Measurements from ENCODE around the gene HOXB5. TPM values are rescaled to one million over a fixed set of nuclear protein-coding genes. Genes with fewer than 3 reads are reported as not detected.

The HOXB5 gene
- total RNA-seq, 1 experiment from 2014 or later, result not detected

DNA sequence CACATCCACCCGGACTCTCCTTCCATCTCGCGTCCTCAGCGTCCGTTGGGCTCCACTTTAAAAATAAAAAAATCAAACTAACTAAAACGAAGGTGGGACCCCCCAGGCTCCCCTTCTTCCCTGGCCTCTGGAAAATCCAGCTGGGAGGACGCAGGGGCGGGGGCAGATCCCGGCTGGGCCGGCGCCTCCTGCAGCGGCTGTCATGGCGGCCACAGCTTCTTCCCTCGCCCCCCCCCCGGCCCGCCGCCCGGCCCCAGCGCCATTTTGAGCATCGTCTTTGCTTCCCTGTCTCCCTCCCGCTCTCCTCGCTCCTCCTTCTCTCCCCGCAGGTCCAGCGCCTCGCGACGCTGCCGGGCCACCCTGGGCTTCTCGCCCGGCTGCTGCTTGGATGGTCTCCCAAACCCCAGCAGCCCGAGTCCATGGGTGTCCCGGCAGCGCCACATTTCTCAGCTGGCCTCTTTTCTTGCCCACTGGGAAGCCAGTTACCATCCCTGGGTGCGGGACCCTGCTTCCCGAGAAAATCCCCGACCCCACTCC is 51.9 kb downstream of the HOXB5 start:
- Histone ChIP-seq H3K4me2 (ENCODE audit: insufficient read depth, insufficient read length, low read length) (peak overlapping the region; percentile 89), H2BK5ac (ENCODE audit: insufficient read length, low read length) (no peak overlapping the region), H2AFZ (ENCODE audit: low read length) (no peak overlapping the region), H3K56ac (ENCODE audit: insufficient read length, low read depth, low read length) (no peak overlapping the region), H3K23me2 (ENCODE audit: insufficient read length, low read depth, low read length, poor library complexity, severe bottlenecking) (peaks cover 6% of the 10 kb centered on the region), H3K4me1 (ENCODE audit: insufficient read depth, low read length) (no peaks in the 10 kb centered on the region), H3K14ac (ENCODE audit: insufficient read depth, low read length) (no peak overlapping the region; the same call in 1 of the 2 replicates), H3K79me2 (ENCODE audit: insufficient read depth, low read length) (no peaks in the 10 kb centered on the region), H3K18ac (ENCODE audit: insufficient read length, low read depth, low read length) (no peak overlapping the region), H2BK20ac (ENCODE audit: low read depth, low read length, poor library complexity, severe bottlenecking) (no peak overlapping the region), H2BK15ac (ENCODE audit: low read depth, low read length) (no peak overlapping the region), H4K8ac (replicated peaks; ENCODE audit: insufficient read length, low read depth, low read length) (no peak overlapping the region), H3K27me3 (ENCODE audit: insufficient read depth, low read length) (peaks cover 66% of the 10 kb centered on the region), H3K9me3 (ENCODE audit: control insufficient read depth, low read depth, low read length) (no peaks in the 10 kb centered on the region), H3K23ac (ENCODE audit: insufficient read length, low read depth, low read length) (no peak overlapping the region), H2AK5ac (ENCODE audit: insufficient read length, low read length) (no peak overlapping the region), H4K20me1 (ENCODE audit: control insufficient read depth, insufficient read depth, insufficient read length) (no peaks in the 10 kb centered on the region), H2BK120ac (ENCODE audit: low read depth, low read length, poor library complexity, severe bottlenecking) (no peak overlapping the region), H3T11ph (ENCODE audit: low read length) (no peak overlapping the region), H3K79me1 (ENCODE audit: insufficient read depth, low read depth, low read length, poor library complexity, severe bottlenecking) (no peaks in the 10 kb centered on the region), H4K5ac (ENCODE audit: insufficient read length, low read depth, low read length) (no peak overlapping the region), H2BK12ac (ENCODE audit: insufficient read length, low read depth, low read length) (no peak overlapping the region), H3K9ac (ENCODE audit: extremely low read depth, insufficient read length, low read length) (no peak overlapping the region), H4K91ac (ENCODE audit: insufficient read length, low read depth, low read length) (no peak overlapping the region), H3K27ac (ENCODE audit: insufficient read length, low read depth, low read length) (no peak overlapping the region), H3K4ac (ENCODE audit: low read depth, low read length) (no peak overlapping the region)
- WGBS (ENCODE audit: extremely low coverage, insufficient read length, low lambda C conversion rate), result no CpG with 5 or more reads among the region's 36 CpGs
- peaks cover 22 to 43% of the 10 kb centered on the region in 2 experiments for H3K4me1 Mint-ChIP-seq
- no peaks in the 10 kb centered on the region; a peak in 1 of 7 replicates for H3K36me3 Mint-ChIP-seq (ENCODE audit: insufficient read depth in 1 of 3, low read depth in 3 of 3)
- H3K27me3 Mint-ChIP-seq (ENCODE audit: low read depth), result peaks cover 98% of the 10 kb centered on the region
- TF ChIP-seq, protein P1, sequence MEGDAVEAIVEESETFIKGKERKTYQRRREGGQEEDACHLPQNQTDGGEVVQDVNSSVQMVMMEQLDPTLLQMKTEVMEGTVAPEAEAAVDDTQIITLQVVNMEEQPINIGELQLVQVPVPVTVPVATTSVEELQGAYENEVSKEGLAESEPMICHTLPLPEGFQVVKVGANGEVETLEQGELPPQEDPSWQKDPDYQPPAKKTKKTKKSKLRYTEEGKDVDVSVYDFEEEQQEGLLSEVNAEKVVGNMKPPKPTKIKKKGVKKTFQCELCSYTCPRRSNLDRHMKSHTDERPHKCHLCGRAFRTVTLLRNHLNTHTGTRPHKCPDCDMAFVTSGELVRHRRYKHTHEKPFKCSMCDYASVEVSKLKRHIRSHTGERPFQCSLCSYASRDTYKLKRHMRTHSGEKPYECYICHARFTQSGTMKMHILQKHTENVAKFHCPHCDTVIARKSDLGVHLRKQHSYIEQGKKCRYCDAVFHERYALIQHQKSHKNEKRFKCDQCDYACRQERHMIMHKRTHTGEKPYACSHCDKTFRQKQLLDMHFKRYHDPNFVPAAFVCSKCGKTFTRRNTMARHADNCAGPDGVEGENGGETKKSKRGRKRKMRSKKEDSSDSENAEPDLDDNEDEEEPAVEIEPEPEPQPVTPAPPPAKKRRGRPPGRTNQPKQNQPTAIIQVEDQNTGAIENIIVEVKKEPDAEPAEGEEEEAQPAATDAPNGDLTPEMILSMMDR (conservative IDR thresholded peaks at IDR 0.05), result no peak
- peak overlapping the region; percentile 56 to 78 for H3K4me3 Mint-ChIP-seq
- no peak overlapping the region; a peak in 1 of 7 replicates for H3K27ac Mint-ChIP-seq
- peaks cover 0 to 14% of the 10 kb centered on the region in 2 experiments; a peak in 2 of 5 replicates for H3K9me3 Mint-ChIP-seq
- DNase-seq, result peak; percentile 67

Small RNA genes lying within 50 kb of the gene (microRNA-seq; reads per million reads assigned to microRNA genes)
- not detected for gene MIR196A1 (ENCODE audit: borderline microRNAs expressed)

Other genes starting within 250 kb of the HOXB5 start
- gene SKAP1, start 163.6 kb downstream of the HOXB5 start, total RNA-seq (2021), result not detected in 2 replicates
- not detected in 2 replicates for gene HOXB1, start 62.8 kb downstream of the HOXB5 start, total RNA-seq (2021)
- not detected in 2 replicates for gene HOXB2, start 48.7 kb downstream of the HOXB5 start, total RNA-seq (2021)
- gene HOXB4, start 15.4 kb downstream of the HOXB5 start, total RNA-seq (2021), result not detected in 2 replicates
- not detected in 2 replicates for gene HOXB3, start 3.5 kb downstream of the HOXB5 start, total RNA-seq (2021)
- gene HOXB6, start 11.2 kb upstream of the HOXB5 start, total RNA-seq (2021), result not detected in 2 replicates
- not detected in 2 replicates for gene HOXB7, start 17.2 kb upstream of the HOXB5 start, total RNA-seq (2021)
- not detected in 2 replicates for gene HOXB8, start 21.5 kb upstream of the HOXB5 start, total RNA-seq (2021)
- not detected in 2 replicates for gene HOXB9, start 32.6 kb upstream of the HOXB5 start, total RNA-seq (2021)
- gene PRAC1, start 128.7 kb upstream of the HOXB5 start, total RNA-seq (2021), result not detected in 2 replicates
- not detected in 2 replicates for gene PRAC2, start 129.4 kb upstream of the HOXB5 start, total RNA-seq (2021)
- gene HOXB13, start 135.0 kb upstream of the HOXB5 start, total RNA-seq (2021), result not detected in 2 replicates
- gene TTLL6, start 223.4 kb upstream of the HOXB5 start, total RNA-seq (2021), result 1.1 and 2.4 TPM in 2 replicates
- 19.1 and 23.1 TPM in 2 replicates for gene CALCOCO2, start 237.3 kb upstream of the HOXB5 start, total RNA-seq (2021)